ENCODE measurements around the gene MYG1.
"Not testable (repeated sequence)": the region's sequence is repeated elsewhere in the genome, so short reads cannot be mapped to it uniquely, and the experiment has no call there.

Gene MYG1

GRCh38 chr12:53287741-53288216 is 11.7 kb upstream of the MYG1 start:
- DNase-seq, result no peak

GRCh38 chr12:53288322-53288721 is 11.2 kb upstream of the MYG1 start:
- no peak for DNase-seq

- DNase-seq, result no peak
Measured at GRCh38 chr12:53289891-53290290, 9.6 kb upstream of the MYG1 start.

DNA sequence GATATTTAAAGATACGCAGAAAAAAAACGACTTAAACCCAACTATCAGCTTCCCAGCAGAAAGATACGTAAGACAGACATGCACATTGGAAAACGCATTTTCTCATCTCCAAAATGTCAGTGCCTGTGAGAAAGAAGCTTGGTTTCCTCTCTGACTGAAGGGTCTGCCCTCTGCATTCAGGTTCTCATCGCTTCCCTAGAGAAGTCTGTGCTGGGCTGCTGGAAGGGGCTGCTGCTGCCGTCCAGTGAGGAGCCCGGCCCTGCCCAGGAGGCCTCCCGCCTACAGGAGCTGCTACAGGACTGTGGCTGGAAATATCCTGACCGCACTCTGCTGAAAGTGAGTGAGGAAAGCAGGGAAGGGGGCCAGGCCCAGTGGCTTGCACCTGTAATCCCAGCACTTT is 8.8 kb upstream of the MYG1 start:
- no peak for DNase-seq

- DNase-seq, result no peak
Measured at GRCh38 chr12:53292426-53292825, 7.1 kb upstream of the MYG1 start.

DNA sequence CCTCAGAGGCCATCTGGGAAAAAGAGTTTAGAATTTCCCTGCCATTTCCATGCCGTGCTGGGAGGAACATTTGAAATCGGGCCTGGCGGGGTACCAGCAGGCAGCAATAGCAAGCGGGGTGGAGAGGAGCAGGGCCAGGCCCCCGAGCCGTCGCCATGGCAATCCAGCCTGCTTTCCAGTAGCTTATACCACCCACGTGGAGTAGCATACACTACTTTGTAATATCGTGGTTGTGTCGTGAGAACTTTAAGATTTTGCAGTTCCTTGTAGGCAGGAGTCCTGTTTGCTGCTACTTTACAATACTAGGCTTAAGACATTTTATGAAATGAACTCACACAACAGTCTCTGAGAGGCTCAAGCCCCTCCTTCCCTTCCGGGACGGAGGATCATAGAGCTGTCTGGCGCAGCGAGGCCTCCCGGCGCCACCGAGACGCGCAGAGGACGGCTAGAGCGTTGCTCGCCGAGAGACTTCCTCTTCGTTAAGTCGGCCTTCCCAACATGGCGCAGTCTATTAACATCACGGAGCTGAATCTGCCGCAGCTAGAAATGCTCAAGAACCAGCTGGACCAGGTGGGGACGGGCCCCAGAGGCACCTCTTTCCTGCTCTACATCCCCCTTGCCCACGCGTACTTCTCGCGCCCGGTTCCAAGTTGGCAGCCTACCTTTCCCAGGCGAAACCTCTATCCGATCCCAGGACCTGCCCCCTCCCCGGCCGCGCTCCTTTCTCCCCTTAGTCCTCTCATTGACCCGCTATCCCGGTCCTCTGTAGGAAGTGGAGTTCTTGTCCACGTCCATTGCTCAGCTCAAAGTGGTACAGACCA is 4.2 kb upstream of the MYG1 start, which contains the start of gene PFDN5:
PFDN5 (plus strand) TSS at position 473 of the 821 bp plus-strand sequence; CDS start at position 499, 26 bp downstream.
- peak; percentile 4 for DNase-seq

GRCh38 chr12:53295891-53296219 is 3.6 kb upstream of the MYG1 start:
- no peak for DNase-seq

GRCh38 chr12:53297106-53297505 is 2.4 kb upstream of the MYG1 start:
- not testable (repeated sequence) for DNase-seq

- DNase-seq, result no peak
Measured at GRCh38 chr12:53298164-53298563, 1.3 kb upstream of the MYG1 start.

GRCh38 chr12:53299101-53299453 is 418 bp upstream of the MYG1 start:
- DNase-seq, result no peak

DNA sequence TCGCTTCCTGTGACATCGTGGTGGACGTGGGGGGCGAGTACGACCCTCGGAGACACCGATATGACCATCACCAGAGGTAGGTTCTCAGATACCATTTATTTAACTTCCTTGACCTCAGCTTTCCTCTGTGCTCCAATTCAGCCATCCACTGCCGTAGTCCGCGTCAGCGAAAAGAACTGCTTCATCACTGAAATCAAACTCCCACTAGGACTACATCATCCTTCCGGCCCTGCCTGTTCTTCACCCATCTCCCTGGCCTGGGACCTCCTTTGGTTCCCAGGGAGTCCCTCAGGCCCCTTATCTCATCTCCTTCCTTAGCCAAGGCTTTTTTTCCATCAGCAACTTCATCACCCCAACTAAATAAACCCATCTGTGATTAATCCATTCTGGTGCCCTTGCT is 692 bp downstream of the MYG1 start:
- no peak for DNase-seq

DNA sequence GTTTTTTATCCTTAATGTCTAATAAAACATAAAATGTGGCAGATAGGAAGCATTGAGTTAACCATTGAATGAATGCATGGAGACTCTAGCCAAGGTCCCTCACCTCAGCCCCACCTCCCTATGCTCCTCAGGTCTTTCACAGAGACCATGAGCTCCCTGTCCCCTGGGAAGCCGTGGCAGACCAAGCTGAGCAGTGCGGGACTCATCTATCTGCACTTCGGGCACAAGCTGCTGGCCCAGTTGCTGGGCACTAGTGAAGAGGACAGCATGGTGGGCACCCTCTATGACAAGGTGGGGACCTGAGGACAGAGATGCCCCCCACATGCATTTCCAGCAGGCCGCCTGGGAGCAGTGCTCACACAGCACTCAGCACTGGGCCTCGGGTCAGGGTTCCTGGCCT is 3.4 kb downstream of the MYG1 start:
- DNase-seq, result no peak

- no peak for DNase-seq
Measured at GRCh38 chr12:53306826-53307225, 7.3 kb downstream of the MYG1 start.

GRCh38 chr12:53308276-53308675 is 8.8 kb downstream of the MYG1 start:
- DNase-seq, result no peak

GRCh38 chr12:53313996-53314395 is 14.5 kb downstream of the MYG1 start:
- no peak for DNase-seq

GRCh38 chr12:53320352-53321195 is 21.1 kb downstream of the MYG1 start:
- no peak for DNase-seq

- no peak for DNase-seq
Measured at GRCh38 chr12:53324113-53324778, 24.8 kb downstream of the MYG1 start.

- peak; percentile 9 for DNase-seq
Measured at GRCh38 chr12:53324779-53325510, 25.4 kb downstream of the MYG1 start.

GRCh38 chr12:53325511-53326061 is 26.1 kb downstream of the MYG1 start:
- no peak for DNase-seq

- no peak for DNase-seq
Measured at GRCh38 chr12:53326460-53327185, 27.1 kb downstream of the MYG1 start.

- no peak for DNase-seq
Measured at GRCh38 chr12:53327435-53328042, 28.0 kb downstream of the MYG1 start.
